Measurements from ENCODE around the gene CDH1. TPM values are rescaled to one million over a fixed set of nuclear protein-coding genes. Genes with fewer than 3 reads are reported as not detected.

Gene CDH1
- total RNA-seq, 2 experiments from 2014 or later = 0.16 to 0.54 TPM

DNA sequence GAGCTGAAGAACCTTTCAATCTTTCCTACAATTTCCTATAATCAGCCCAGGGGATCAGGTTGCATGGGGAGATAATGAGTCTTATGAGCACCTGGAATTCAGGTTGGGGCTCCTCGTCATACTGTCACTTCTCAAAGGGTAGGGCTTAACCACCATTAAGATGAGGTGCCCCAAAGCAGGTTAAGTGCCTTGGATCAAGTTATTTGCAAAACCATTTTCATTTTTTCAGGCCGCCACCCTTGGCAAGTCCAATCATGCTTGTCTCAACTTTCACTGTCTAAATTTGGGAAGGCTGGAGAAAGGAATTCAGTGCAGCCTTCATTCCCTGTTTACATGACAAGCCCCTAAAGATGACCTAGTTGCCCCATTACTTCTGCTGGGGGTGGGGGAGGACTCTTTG is 61.3 kb downstream of the CDH1 start:
- no peaks in the 10 kb centered on the region for H3K9me3 Mint-ChIP-seq
- intact Hi-C loops (cut with micrococcal nuclease) = no loop called here
- TF ChIP-seq, protein P1, sequence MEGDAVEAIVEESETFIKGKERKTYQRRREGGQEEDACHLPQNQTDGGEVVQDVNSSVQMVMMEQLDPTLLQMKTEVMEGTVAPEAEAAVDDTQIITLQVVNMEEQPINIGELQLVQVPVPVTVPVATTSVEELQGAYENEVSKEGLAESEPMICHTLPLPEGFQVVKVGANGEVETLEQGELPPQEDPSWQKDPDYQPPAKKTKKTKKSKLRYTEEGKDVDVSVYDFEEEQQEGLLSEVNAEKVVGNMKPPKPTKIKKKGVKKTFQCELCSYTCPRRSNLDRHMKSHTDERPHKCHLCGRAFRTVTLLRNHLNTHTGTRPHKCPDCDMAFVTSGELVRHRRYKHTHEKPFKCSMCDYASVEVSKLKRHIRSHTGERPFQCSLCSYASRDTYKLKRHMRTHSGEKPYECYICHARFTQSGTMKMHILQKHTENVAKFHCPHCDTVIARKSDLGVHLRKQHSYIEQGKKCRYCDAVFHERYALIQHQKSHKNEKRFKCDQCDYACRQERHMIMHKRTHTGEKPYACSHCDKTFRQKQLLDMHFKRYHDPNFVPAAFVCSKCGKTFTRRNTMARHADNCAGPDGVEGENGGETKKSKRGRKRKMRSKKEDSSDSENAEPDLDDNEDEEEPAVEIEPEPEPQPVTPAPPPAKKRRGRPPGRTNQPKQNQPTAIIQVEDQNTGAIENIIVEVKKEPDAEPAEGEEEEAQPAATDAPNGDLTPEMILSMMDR (IDR thresholded peaks at IDR 0.05) = no peak
- no peaks in the 10 kb centered on the region for H3K27me3 Mint-ChIP-seq
- no peak overlapping the region for H3K27ac Mint-ChIP-seq
- POLR2A ChIA-PET = no interaction called here
- no peak overlapping the region for H3K4me3 Mint-ChIP-seq
- DNase-seq (no peak), ATAC-seq (no peak)
- H3K36me3 Mint-ChIP-seq (ENCODE audit: low read depth) = no peaks in the 10 kb centered on the region
- peaks cover 2% of the 10 kb centered on the region for H3K4me1 Mint-ChIP-seq (ENCODE audit: low read depth)
- CTCF ChIA-PET = interaction anchor here (1.0 to 3.3 kb wide), 2 partner anchors 95 to 208 kb away, joined by 3 to 19 read pairs; no protein-coding TSS in a partner anchor

DNA sequence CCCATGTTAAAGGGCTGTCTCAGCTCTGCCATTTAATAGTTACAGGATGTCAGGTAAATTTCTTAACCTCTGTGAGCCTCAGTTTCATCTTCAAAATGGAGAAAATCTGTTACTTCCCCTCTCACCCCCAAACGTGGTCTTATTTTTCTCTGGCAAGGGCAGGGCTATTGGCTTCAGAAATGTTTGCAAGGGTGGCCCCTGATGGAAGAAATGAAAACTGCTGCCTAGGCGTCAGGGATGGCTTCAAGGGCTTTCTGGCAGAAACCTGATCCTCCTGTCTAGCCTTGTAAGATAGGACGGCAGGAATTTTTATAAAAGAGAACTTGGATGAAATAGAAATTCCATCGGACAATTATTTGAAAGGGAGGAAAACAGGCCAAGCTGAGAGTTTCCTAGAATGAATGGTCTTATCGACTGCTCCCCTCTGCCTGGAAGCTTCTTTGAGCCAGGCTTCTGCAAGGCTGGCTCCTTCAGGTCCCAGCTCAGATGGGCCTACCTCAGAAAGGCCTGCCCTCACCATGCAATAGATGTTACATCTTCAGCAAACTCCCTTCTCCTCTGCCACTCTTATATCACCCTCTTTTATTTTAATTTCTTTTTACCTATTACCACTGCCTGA is 63.3 kb downstream of the CDH1 start:
- H3K4me1 Mint-ChIP-seq (ENCODE audit: low read depth) = peaks cover 2% of the 10 kb centered on the region
- H3K36me3 Mint-ChIP-seq (ENCODE audit: low read depth) = no peaks in the 10 kb centered on the region
- H3K4me3 Mint-ChIP-seq = no peak overlapping the region
- peak; percentile 92 for ATAC-seq
- intact Hi-C loops (cut with micrococcal nuclease) = loop anchor here (2.0 kb wide), 1 partner anchor 96 kb away; no protein-coding TSS in a partner anchor
- ChIA-PET CTCF (interaction anchor here (0.7 to 3.3 kb wide), 13 partner anchors 9 to 273 kb away, joined by 3 to 19 read pairs (median 6); no protein-coding TSS in a partner anchor), POLR2A (interaction anchor here (1.0 kb wide), 1 partner anchor 37 kb away, joined by 3 read pairs; no protein-coding TSS in a partner anchor)
- DNase-seq = peak; percentile 70
- TF ChIP-seq, protein P1 (IDR thresholded peaks at IDR 0.05) = peak; percentile 62
- H3K27ac Mint-ChIP-seq = no peak overlapping the region
- H3K9me3 Mint-ChIP-seq = no peaks in the 10 kb centered on the region
- H3K27me3 Mint-ChIP-seq = no peaks in the 10 kb centered on the region

DNA sequence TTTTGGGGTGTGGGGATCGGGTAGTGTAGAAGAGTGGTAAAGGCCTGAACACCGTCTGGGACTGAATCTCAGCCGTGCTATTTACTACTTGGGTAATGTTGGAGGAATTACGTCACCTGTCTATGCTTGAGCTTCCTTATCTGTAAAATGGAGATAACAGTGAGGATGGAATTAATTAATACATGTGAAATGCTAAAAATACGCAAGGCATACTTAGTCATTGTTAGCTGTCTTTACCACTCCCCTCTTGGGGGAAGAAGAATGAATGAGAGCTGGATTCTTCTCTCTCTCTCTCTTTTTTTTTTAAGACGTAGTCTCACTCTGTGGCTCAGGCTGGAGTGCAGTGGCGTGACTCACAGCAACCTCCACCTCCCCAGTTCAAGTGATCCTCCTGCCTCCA is 65.1 kb downstream of the CDH1 start:
- H3K27ac Mint-ChIP-seq = no peak overlapping the region

DNA sequence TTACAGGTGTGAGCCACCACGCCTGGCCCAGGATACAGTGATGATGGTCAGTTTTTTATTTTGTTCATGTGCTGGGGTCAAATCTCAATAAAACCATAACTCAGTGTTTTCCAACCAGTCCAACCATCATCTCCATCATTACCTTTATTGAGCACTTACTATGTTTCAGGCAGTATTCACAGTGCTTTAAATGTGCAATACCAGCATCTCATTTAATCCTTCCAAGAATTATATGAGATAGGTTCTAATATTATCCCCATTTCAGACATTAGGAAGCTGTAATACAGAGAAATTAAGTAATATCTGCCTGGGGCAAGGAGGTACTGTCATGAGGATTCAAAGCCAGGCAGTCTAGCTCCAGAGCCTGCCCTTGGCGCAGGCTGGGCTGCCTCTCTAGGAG is 69.3 kb downstream of the CDH1 start:
- Mint-ChIP-seq H3K27me3 (no peaks in the 10 kb centered on the region), H3K4me3 (no peak overlapping the region), H3K9me3 (no peaks in the 10 kb centered on the region), H3K27ac (no peak overlapping the region), H3K36me3 (ENCODE audit: low read depth) (no peaks in the 10 kb centered on the region), H3K4me1 (ENCODE audit: low read depth) (no peaks in the 10 kb centered on the region)
- DNase-seq (no peak), ATAC-seq (no peak)
- intact Hi-C loops (cut with micrococcal nuclease) = no loop called here
- TF ChIP-seq, protein P1 (IDR thresholded peaks at IDR 0.05) = no peak
- ChIA-PET POLR2A (interaction anchor here (0.5 kb wide), 1 partner anchor 587 kb away, joined by 3 read pairs; no protein-coding TSS in a partner anchor), CTCF (interaction anchor here (1.3 kb wide), 1 partner anchor 216 kb away, joined by 3 read pairs; no protein-coding TSS in a partner anchor)

More for the DNA sequence above, 65.1 kb downstream of the CDH1 start:
- POLR2A ChIA-PET = interaction anchor here (0.6 kb wide), 1 partner anchor 29 kb away, joined by 3 read pairs; no protein-coding TSS in a partner anchor
- CTCF ChIA-PET = interaction anchor here (1.1 kb wide), 1 partner anchor 19 kb away, joined by 3 read pairs; no protein-coding TSS in a partner anchor
- Mint-ChIP-seq H3K36me3 (ENCODE audit: low read depth) (no peaks in the 10 kb centered on the region), H3K4me3 (no peak overlapping the region), H3K4me1 (ENCODE audit: low read depth) (peaks cover 2% of the 10 kb centered on the region), H3K27me3 (no peaks in the 10 kb centered on the region), H3K9me3 (no peaks in the 10 kb centered on the region)
- intact Hi-C loops (cut with micrococcal nuclease) = no loop called here
- ATAC-seq (no peak), DNase-seq (no peak)
- TF ChIP-seq, protein P1 (IDR thresholded peaks at IDR 0.05) = no peak

DNA sequence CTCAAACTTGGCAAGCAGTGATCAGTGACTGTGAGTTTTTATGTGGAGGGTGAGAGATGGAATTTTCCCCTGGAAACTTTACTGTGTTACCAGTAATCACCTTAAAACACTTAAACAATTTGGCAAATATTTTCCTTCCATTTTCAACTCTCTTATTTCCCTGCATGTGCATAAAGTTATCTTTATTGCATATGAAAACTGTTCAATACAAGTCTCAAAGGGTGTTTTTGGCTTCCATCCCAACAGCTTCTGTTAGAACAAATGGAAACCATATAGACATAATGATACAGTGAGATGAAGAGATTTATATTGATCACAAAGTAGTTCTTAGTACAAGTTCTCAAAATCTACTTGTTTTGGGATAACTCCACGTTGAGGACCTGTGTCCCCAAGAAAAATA is 69.9 kb downstream of the CDH1 start:
- TF ChIP-seq, protein P1 (IDR thresholded peaks at IDR 0.05) = no peak
- ATAC-seq (no peak), DNase-seq (no peak)
- POLR2A ChIA-PET = interaction anchor here (0.5 kb wide), 1 partner anchor 586 kb away, joined by 3 read pairs; no protein-coding TSS in a partner anchor
- intact Hi-C loops (cut with micrococcal nuclease) = no loop called here
- H3K36me3 Mint-ChIP-seq (ENCODE audit: low read depth) = no peaks in the 10 kb centered on the region
- no peaks in the 10 kb centered on the region for H3K9me3 Mint-ChIP-seq
- CTCF ChIA-PET = interaction anchor here (1.3 kb wide), 1 partner anchor 216 kb away, joined by 3 read pairs; no protein-coding TSS in a partner anchor
- no peak overlapping the region for H3K4me3 Mint-ChIP-seq
- no peak overlapping the region for H3K27ac Mint-ChIP-seq
- no peaks in the 10 kb centered on the region for H3K4me1 Mint-ChIP-seq (ENCODE audit: low read depth)
- no peaks in the 10 kb centered on the region for H3K27me3 Mint-ChIP-seq

Measured in activated CD8-positive, alpha-beta T cell treated with anti-CD3 and anti-CD28 coated beads for 36 hours (primary cell).